Stimulated activated effector memory CD8-positive, alpha-beta T cell treated with anti-CD3 and anti-CD28 coated beads, Interleukin-12 subunit alpha, Interleukin-12 subunit beta, amount 100 ng/mL, for 72 hours (primary cell): ENCODE measurements around the gene FAM32A.

ENCODE experiments used
- ATAC-seq: fragments of 150-1000 bp; cut with Tn5 transposase; 2 replicates; pipeline ENCODE4 v1.10.0; 2021
- DNase-seq, 2 donors: peaks; one replicate each; pipeline ENCODE4 v3.0.0; 2021 to 2022; ENCODE audit warnings: low spot score in 2 of 2
- H3K27ac Mint-ChIP-seq: one replicate; pipeline ENCODE4 v1.8.0; 2022; ENCODE audit warnings: mild to moderate bottlenecking, mixed read lengths
- H3K36me3 Mint-ChIP-seq: one replicate; pipeline ENCODE4 v1.8.0; 2022; ENCODE audit warnings: mild to moderate bottlenecking, mixed read lengths
- H3K4me1 Mint-ChIP-seq: one replicate; pipeline ENCODE4 v1.8.0; 2022; ENCODE audit warnings: mixed read lengths
- H3K4me3 Mint-ChIP-seq: one replicate; pipeline ENCODE4 v1.8.0; 2022; ENCODE audit warnings: mild to moderate bottlenecking, mixed read lengths
- H3K9me3 Mint-ChIP-seq: one replicate; pipeline ENCODE4 v1.8.0; 2022; ENCODE audit warnings: mixed read lengths

FAM32A gene

DNA sequence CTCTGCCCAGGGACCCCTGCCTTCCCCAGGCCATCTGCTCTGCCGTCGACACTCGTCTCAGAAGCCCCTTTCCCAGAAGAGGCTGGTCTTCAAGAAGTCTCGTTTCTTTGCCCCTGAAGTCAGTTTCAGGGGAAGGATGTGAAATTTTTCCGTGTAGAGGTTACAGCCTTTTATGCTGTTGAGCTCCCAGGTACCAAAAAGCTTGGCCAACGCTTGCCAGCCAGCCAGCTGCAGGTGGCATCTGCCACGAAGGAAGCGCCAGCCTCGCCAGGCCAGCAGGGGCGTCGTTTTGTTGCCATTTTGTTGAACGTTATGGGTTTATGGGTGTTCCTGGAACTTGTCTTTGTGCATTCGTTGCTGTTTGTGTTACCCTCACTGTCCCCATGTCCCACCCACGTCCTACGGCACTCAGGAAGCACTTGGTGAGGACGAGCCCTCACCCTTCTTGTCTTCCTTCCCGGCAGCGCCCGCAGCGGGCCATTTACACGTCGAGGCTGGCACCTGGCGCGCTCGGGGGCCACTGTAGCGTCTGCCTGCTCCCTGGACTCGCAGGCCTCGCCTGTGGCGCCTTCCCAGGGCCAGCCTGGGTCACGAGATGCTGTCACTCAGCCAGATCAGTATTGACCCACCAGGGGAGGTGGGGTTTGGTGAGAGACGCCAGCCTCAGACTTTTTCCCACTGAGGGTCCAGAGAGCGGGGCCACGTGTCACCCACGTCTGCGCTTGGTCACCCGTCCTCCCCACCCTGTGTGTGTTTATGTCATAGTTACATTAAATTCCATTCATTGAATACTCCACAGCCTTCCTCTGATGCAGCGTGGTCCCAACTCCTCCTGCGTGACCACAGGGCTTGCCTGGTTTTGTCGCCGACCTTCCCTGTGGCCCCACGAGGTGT, 49.6 kb downstream of the FAM32A start:
- H3K4me3 Mint-ChIP-seq, result no peak overlapping the region
- ATAC-seq (no peak), DNase-seq (no peak)
- H3K27ac Mint-ChIP-seq, result peak overlapping the region; percentile 72
- no peaks in the 10 kb centered on the region for H3K9me3 Mint-ChIP-seq
- H3K36me3 Mint-ChIP-seq, result peaks cover 55% of the 10 kb centered on the region
- peaks cover 21% of the 10 kb centered on the region for H3K4me1 Mint-ChIP-seq

DNA sequence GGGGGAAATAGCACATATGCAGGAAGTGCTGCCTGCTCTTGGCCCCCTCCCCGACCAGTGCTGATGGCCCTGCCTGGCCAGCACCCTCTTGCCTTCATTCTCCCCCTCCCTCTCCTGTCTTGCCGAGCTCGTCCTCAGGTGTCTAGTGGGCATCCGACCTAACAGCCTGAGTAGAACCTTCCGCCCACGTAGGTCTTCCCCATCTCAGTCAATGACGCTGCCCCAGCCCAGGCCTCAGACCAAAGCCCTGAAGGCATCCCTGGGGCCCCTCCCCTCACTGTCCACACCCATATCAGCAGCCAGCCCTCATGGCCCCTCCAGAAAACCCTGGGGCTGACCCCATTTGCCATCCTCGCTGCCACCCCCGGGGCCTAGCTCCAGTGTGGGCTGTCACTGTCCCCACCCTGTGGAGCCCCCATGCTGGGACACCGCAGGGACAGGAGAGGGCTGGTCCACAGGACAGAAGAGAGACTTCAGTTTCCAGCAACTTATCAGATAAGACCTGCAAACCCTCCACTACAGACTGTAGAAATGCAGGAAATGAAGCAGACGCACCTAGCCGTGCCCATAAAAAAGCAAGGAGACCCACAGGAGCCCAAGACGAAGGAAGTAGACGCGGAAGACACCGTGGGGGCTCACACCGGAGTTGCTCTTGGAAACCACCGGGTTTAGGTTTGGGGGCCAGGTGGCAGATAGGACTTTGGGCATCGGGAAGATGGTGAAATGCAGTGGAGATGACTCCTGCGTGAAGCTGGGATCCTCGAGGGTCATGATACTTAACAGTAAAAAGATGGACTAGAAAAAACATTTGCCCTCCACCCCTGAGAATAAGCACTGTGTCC, 50.8 kb downstream of the FAM32A start:
- no peak for DNase-seq
- Mint-ChIP-seq H3K36me3 (peaks cover 42% of the 10 kb centered on the region), H3K27ac (peak overlapping the region; percentile 72), H3K9me3 (no peaks in the 10 kb centered on the region), H3K4me3 (no peak overlapping the region), H3K4me1 (peaks cover 21% of the 10 kb centered on the region)
- ATAC-seq, result no peak
